OCI-LY1 (cell line): ENCODE measurements around the gene SEC23IP.

Experiments
- EZH2 ChIP-seq: fragments of 200-600 bp; sonication (generic), shearing (Covaris generic); IDR thresholded peaks from 2 replicates; pipeline ENCODE4 v1.8.0; 2017; ENCODE audit warnings: borderline replicate concordance, mixed run types, mild to moderate bottlenecking, antibody characterized with exemption, low read length, moderate library complexity, mixed read lengths
- TF ChIP-seq, protein P1 (sequence below): fragments of 200-600 bp; sonication (generic), shearing (Covaris generic); IDR thresholded peaks from 2 replicates; pipeline ENCODE4 v1.5.1; 2017; ENCODE audit warnings: mild to moderate bottlenecking, antibody characterized with exemption, low read length, moderate library complexity, mixed read lengths

DNA sequence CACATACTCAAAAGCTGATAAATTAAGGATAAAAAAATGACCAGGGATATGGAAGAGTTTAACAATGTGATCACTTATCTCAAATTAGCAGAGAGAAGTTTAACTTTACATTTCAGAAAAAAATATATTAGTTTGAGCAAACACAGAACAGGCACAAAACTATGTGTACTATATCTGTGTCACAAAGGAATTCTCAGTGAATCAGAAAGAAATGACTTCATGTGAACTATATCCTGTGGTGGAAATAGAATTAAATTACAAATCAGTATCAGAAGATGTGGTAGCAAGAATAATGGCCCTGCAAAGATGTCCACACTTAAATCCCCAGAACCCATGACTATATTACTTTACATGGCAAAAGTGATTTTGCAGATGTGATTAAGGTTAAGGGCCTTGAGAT, 70.3 kb downstream of the SEC23IP start:
- TF ChIP-seq, protein P1, sequence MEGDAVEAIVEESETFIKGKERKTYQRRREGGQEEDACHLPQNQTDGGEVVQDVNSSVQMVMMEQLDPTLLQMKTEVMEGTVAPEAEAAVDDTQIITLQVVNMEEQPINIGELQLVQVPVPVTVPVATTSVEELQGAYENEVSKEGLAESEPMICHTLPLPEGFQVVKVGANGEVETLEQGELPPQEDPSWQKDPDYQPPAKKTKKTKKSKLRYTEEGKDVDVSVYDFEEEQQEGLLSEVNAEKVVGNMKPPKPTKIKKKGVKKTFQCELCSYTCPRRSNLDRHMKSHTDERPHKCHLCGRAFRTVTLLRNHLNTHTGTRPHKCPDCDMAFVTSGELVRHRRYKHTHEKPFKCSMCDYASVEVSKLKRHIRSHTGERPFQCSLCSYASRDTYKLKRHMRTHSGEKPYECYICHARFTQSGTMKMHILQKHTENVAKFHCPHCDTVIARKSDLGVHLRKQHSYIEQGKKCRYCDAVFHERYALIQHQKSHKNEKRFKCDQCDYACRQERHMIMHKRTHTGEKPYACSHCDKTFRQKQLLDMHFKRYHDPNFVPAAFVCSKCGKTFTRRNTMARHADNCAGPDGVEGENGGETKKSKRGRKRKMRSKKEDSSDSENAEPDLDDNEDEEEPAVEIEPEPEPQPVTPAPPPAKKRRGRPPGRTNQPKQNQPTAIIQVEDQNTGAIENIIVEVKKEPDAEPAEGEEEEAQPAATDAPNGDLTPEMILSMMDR, result no peak
- TF ChIP-seq EZH2, result no peak
